ENCODE data around the gene STRIP1.

DNA sequence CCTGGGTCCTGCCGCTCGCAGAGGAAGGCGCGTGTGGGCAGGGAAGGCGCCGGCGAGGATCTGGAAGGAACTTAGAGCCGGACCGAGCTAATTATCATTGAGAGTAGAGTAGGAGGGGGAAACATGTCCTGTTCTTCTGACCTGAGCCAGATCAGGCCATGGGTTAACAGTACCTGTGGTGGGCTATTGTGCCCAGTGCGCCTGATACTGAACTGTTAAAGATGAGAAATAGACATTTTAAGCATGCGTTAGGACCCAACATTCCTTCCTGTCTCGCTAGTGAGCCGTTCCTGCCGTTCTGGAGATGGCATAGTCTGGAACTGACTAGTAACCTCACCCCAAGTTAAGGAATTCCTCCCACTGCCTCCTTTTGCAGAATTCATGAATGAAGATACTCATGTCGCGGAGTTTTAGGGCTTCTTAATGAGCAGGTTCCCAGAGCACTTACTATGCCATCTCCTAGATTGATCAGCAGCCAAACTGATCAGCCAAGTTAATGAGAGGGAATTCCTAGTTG is 870 bp downstream of the STRIP1 start:
- TF ChIP-seq CTCF (IDR thresholded peaks at IDR 0.05) (no peak), EP300 (IDR thresholded peaks at IDR 0.05) (no peak), POLR2AphosphoS5 (IDR thresholded peaks at IDR 0.05) (no peak)
